Neuronal stem cell (in vitro differentiated cells): Measurements from ENCODE around the gene FRMD5.

Source experiments
- DNase-seq: peaks from one replicate; pipeline ENCODE4 v3.0.0-alpha.2; 2013; ENCODE audit warnings: low spot score
- H2AFZ ChIP-seq: one replicate; pipeline ENCODE4 v1.6.1; 2013; ENCODE audit warnings: mild to moderate bottlenecking, low read length, inconsistent platforms
- H2AK5ac ChIP-seq: 2 replicates; pipeline ENCODE4 v1.6.1; 2013; ENCODE audit warnings: low read depth, mild to moderate bottlenecking, inconsistent platforms, low read length, moderate library complexity, mixed read lengths
- H2BK120ac ChIP-seq: 2 replicates; pipeline ENCODE4 v1.6.1; 2013; ENCODE audit warnings: low read depth, mild to moderate bottlenecking, inconsistent platforms, low read length, moderate library complexity, mixed read lengths
- H2BK12ac ChIP-seq: one replicate; pipeline ENCODE4 v1.6.1; 2013; ENCODE audit warnings: low read length, inconsistent platforms
- H2BK15ac ChIP-seq: 2 replicates; pipeline ENCODE4 v1.6.1; 2013; ENCODE audit warnings: mild to moderate bottlenecking, low read length, inconsistent platforms, mixed read lengths
- H2BK5ac ChIP-seq: one replicate; pipeline ENCODE4 v1.6.1; 2013; ENCODE audit warnings: inconsistent platforms, mild to moderate bottlenecking, low read length, moderate library complexity
- H3K14ac ChIP-seq: one replicate; pipeline ENCODE4 v1.6.1; 2013; ENCODE audit warnings: low read length, inconsistent platforms
- H3K18ac ChIP-seq: 2 replicates; pipeline ENCODE4 v1.6.1; 2013; ENCODE audit warnings: low read length, inconsistent platforms
- H3K23ac ChIP-seq: 2 replicates; pipeline ENCODE4 v1.6.1; 2013; ENCODE audit warnings: low read depth, mild to moderate bottlenecking, mixed read lengths, low read length, inconsistent platforms; ENCODE audit not compliant: poor library complexity
- H3K27ac ChIP-seq: replicated peaks from 3 replicates; pipeline ENCODE4 v1.5.1; 2013; ENCODE audit warnings: low read length, inconsistent platforms
- H3K27me3 ChIP-seq, 3 experiments: 2 replicates each; pipeline ENCODE4 v1.6.1; 2013; ENCODE audit warnings: low read length in 3 of 3, mild to moderate bottlenecking in 2 of 3, inconsistent platforms in 1 of 3, low read depth in 1 of 3, mixed read lengths in 1 of 3, moderate library complexity in 1 of 3; ENCODE audit not compliant: control insufficient read depth in 3 of 3, insufficient read depth in 3 of 3
- H3K36me3 ChIP-seq, 2 donors: replicated peaks in 1 of 2; 2 replicates each; pipeline ENCODE4 v1.6.1; 2013; ENCODE audit warnings: low read length in 2 of 2; ENCODE audit not compliant: control insufficient read depth in 2 of 2, insufficient read depth in 2 of 2
- H3K4ac ChIP-seq: 2 replicates; pipeline ENCODE4 v1.6.1; 2013; ENCODE audit warnings: inconsistent platforms, mild to moderate bottlenecking, low read length, moderate library complexity
- H3K4me1 ChIP-seq, 2 donors: 1 replicate in 1 of 2; 2 replicates in 1 of 2; pipeline ENCODE4 v1.6.1; 2013; ENCODE audit warnings: low read length in 2 of 2, low read depth in 1 of 2; ENCODE audit not compliant: control insufficient read depth in 2 of 2, insufficient read depth in 1 of 2
- H3K4me2 ChIP-seq: one replicate; pipeline ENCODE4 v1.6.1; 2013; ENCODE audit warnings: mild to moderate bottlenecking, low read length, inconsistent platforms; ENCODE audit not compliant: insufficient read depth, poor library complexity, severe bottlenecking
- H3K4me3 ChIP-seq, 2 donors: 2 replicates each; pipeline ENCODE4 v1.5.1; 2013; ENCODE audit warnings: low read length in 2 of 2, mild to moderate bottlenecking in 2 of 2, inconsistent platforms in 1 of 2, moderate library complexity in 1 of 2
- H3K79me1 ChIP-seq: one replicate; pipeline ENCODE4 v1.6.1; 2013; ENCODE audit warnings: low read depth, mild to moderate bottlenecking, inconsistent platforms, low read length, moderate library complexity
- H3K9ac ChIP-seq: one replicate; pipeline ENCODE4 v1.6.1; 2013; ENCODE audit warnings: mild to moderate bottlenecking, low read depth, low read length, inconsistent platforms; ENCODE audit not compliant: poor library complexity
- H3K9me3 ChIP-seq, 2 donors: replicated peaks in 1 of 2; 2 replicates each; pipeline versions ENCODE3 to v1.6.1; 2013; ENCODE audit warnings: low read length in 2 of 2, mild to moderate bottlenecking in 2 of 2, inconsistent platforms in 1 of 2, low read depth in 1 of 2, mixed read lengths in 1 of 2, moderate library complexity in 1 of 2; ENCODE audit not compliant: control insufficient read depth in 2 of 2, insufficient read depth in 1 of 2
- H4K8ac ChIP-seq: one replicate; pipeline ENCODE4 v1.6.1; 2013; ENCODE audit warnings: low read depth, mild to moderate bottlenecking, inconsistent platforms, low read length, moderate library complexity
- H4K91ac ChIP-seq: one replicate; pipeline ENCODE4 v1.6.1; 2013; ENCODE audit warnings: low read length, low read depth, mild to moderate bottlenecking, inconsistent platforms; ENCODE audit not compliant: poor library complexity
- WGBS, 2 donors: extraction: QIAGEN DNeasy Blood & Tissue Kit; methylation state at CpG; one replicate each; pipeline ENCODE4 v1.1.7; 2013; ENCODE audit warnings: missing lambda C conversion rate in 2 of 2, mixed read lengths in 1 of 2; ENCODE audit not compliant: insufficient read length in 2 of 2, insufficient replicate concordance in 1 of 2; ENCODE audit errors: extremely low coverage in 2 of 2; 5-methylcytosine and 5-hydroxymethylcytosine counted together

Gene FRMD5

GRCh38 chr15:43881944-43882343, 313.1 kb downstream of the FRMD5 start:
- H3K27ac ChIP-seq = no peak overlapping the region
- H4K8ac ChIP-seq = no peak overlapping the region
- H3K79me1 ChIP-seq = no peaks in the 10 kb centered on the region
- no peaks in the 10 kb centered on the region for H3K27me3 ChIP-seq
- H3K4ac ChIP-seq = no peak overlapping the region
- no peak overlapping the region for H3K14ac ChIP-seq
- no peak overlapping the region for H3K4me2 ChIP-seq
- H3K4me3 ChIP-seq = no peak overlapping the region
- no peak for DNase-seq
- no peaks in the 10 kb centered on the region for H3K9me3 ChIP-seq
- no peak overlapping the region for H2AFZ ChIP-seq
- no peak overlapping the region for H2BK15ac ChIP-seq
- peaks cover 9 to 12% of the 10 kb centered on the region in 2 donors for H3K4me1 ChIP-seq
- H3K36me3 ChIP-seq = peaks cover 3 to 42% of the 10 kb centered on the region in 2 donors
- H2BK12ac ChIP-seq = no peak overlapping the region
- H3K23ac ChIP-seq = no peak overlapping the region
- H2BK5ac ChIP-seq = no peak overlapping the region
- WGBS, 2 donors = no CpG with 5 or more reads among the region's 7 CpGs
- H3K9ac ChIP-seq = no peak overlapping the region
- no peak overlapping the region for H3K18ac ChIP-seq
- H2AK5ac ChIP-seq = no peak overlapping the region
- H2BK120ac ChIP-seq = no peak overlapping the region
- H4K91ac ChIP-seq = no peak overlapping the region

- Histone ChIP-seq H3K27me3 (no peaks in the 10 kb centered on the region), H3K79me1 (no peaks in the 10 kb centered on the region), H3K14ac (no peak overlapping the region), H3K36me3 (peaks cover 0 to 49% of the 10 kb centered on the region in 2 donors), H2BK5ac (no peak overlapping the region), H3K18ac (no peak overlapping the region), H3K4ac (no peak overlapping the region), H2AFZ (peak overlapping the region; percentile 8), H3K9me3 (no peaks in the 10 kb centered on the region), H2BK12ac (no peak overlapping the region), H3K23ac (no peak overlapping the region), H3K9ac (no peak overlapping the region), H2BK15ac (no peak overlapping the region), H3K4me3 (no peak overlapping the region), H2AK5ac (no peak overlapping the region), H4K91ac (no peak overlapping the region), H2BK120ac (no peak overlapping the region), H4K8ac (no peak overlapping the region), H3K27ac (peak overlapping the region; percentile 45), H3K4me1 (peaks cover 9 to 12% of the 10 kb centered on the region in 2 donors), H3K4me2 (no peak overlapping the region)
- no CpG with 5 or more reads among the region's 4 CpGs for WGBS, 2 donors
- DNase-seq = no peak
These were observed 313.8 kb downstream of the FRMD5 start for GRCh38 chr15:43881245-43881644.

GRCh38 chr15:43880406-43881194, 314.5 kb downstream of the FRMD5 start:
- Histone ChIP-seq H3K27me3 (no peaks in the 10 kb centered on the region), H3K23ac (no peak overlapping the region), H3K4me1 (peaks cover 9 to 12% of the 10 kb centered on the region in 2 donors), H3K4me3 (no peak overlapping the region), H3K27ac (peak overlapping the region; percentile 45), H3K18ac (no peak overlapping the region), H3K36me3 (peaks cover 0 to 52% of the 10 kb centered on the region in 2 donors), H3K4ac (no peak overlapping the region), H2BK120ac (no peak overlapping the region), H2AFZ (peak overlapping the region; percentile 8), H3K14ac (no peak overlapping the region), H3K4me2 (no peak overlapping the region), H4K91ac (no peak overlapping the region), H4K8ac (no peak overlapping the region), H2BK12ac (no peak overlapping the region), H2BK5ac (peak overlapping the region; percentile 32), H3K9ac (no peak overlapping the region), H2AK5ac (no peak overlapping the region), H3K79me1 (no peaks in the 10 kb centered on the region), H3K9me3 (no peaks in the 10 kb centered on the region), H2BK15ac (no peak overlapping the region)
- no peak for DNase-seq
- no CpG with 5 or more reads among the region's 5 CpGs for WGBS, 2 donors

- no peaks in the 10 kb centered on the region for H3K9me3 ChIP-seq
- no peak overlapping the region for H3K9ac ChIP-seq
- H3K27ac ChIP-seq = no peak overlapping the region
- no peak overlapping the region for H2BK120ac ChIP-seq
- no peak overlapping the region for H4K8ac ChIP-seq
- H3K4ac ChIP-seq = no peak overlapping the region
- H3K23ac ChIP-seq = no peak overlapping the region
- no peak overlapping the region for H3K4me2 ChIP-seq
- H3K79me1 ChIP-seq = no peaks in the 10 kb centered on the region
- H3K18ac ChIP-seq = no peak overlapping the region
- no peak for DNase-seq
- no peak overlapping the region for H3K14ac ChIP-seq
- H2BK5ac ChIP-seq = no peak overlapping the region
- no peak overlapping the region for H2AK5ac ChIP-seq
- H3K36me3 ChIP-seq = peaks cover 0 to 52% of the 10 kb centered on the region in 2 donors
- no peak overlapping the region for H2AFZ ChIP-seq
- H3K27me3 ChIP-seq = no peaks in the 10 kb centered on the region
- no peak overlapping the region for H2BK15ac ChIP-seq
- peaks cover 9 to 12% of the 10 kb centered on the region in 2 donors for H3K4me1 ChIP-seq
- no peak overlapping the region for H3K4me3 ChIP-seq
- H4K91ac ChIP-seq = no peak overlapping the region
- WGBS, 2 donors = no CpG with 5 or more reads among the region's 15 CpGs
- no peak overlapping the region for H2BK12ac ChIP-seq
These were observed 315.4 kb downstream of the FRMD5 start for GRCh38 chr15:43879386-43880355.
